GOT3 (cell line): Measurements from ENCODE around the gene TMEM225B.
"Not testable (repeated sequence)": the region's sequence is repeated elsewhere in the genome, so short reads cannot be mapped to it uniquely, and the experiment has no call there.

Source experiments
- DNase-seq: peaks from one replicate; lab custom pipeline; 2025; ENCODE audit warnings: mixed read lengths; lab: John Stamatoyannopoulos, UW

TMEM225B gene

GRCh38 chr7:99579281-99579955 is 18.6 kb upstream of the TMEM225B start:
- DNase-seq, result no peak

- no peak for DNase-seq
Measured at GRCh38 chr7:99579956-99580777, 17.9 kb upstream of the TMEM225B start.

- not testable (repeated sequence) for DNase-seq
Measured at GRCh38 chr7:99580778-99581332, 17.2 kb upstream of the TMEM225B start.

DNA sequence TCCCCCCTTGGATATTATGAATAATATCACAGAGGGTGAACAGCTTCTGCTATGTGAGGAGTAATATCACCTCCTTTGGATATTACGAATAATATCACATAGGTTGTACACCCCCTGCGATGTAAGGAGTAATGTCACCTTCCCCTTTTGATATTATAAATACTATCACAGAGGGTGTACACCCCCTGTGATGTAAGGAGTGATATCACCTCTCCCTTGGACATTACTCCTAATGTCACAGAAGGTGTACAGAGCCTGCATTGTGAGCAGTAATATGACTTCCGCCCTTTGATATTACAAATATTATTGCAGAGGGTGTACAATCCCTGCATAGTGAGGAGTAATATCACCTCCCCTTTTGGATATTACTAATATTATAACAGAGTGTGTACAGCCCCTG is 9.2 kb upstream of the TMEM225B start:
- no peak for DNase-seq

DNA sequence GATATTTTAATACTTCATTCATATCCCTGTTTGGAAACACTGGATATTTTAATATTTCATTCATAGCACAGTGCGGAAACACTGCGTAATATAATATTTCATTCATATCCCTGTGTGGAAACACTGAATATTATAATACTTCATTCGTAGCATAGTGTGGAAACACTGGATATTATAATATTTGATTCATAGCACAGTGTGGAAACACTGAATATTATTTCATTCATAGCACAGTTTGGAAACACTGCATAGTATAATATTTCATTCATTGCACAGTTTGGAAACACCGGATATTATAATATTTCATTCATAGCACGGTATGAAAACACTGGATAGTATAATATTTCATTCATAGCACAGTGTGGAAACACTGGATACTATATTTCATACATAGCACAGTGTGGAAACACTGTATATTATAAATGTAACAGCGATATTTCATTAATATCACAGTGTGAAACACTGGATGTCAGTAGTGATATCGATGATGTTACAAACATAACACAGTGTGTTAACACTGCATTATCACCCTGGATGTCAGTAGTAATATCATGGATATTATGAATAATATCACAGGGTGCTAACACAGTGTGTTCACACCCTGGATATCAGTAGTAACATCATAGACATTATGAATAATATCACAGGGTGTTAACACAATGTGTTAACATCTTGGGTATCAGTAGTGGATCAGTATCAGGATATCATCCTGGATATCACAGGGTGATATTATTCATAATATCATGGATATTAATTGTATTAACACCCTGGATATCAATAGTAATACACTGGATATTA is 2.9 kb upstream of the TMEM225B start:
- no peak for DNase-seq

- DNase-seq, result no peak
Measured at GRCh38 chr7:99596408-99596955, 1.6 kb upstream of the TMEM225B start.

DNA sequence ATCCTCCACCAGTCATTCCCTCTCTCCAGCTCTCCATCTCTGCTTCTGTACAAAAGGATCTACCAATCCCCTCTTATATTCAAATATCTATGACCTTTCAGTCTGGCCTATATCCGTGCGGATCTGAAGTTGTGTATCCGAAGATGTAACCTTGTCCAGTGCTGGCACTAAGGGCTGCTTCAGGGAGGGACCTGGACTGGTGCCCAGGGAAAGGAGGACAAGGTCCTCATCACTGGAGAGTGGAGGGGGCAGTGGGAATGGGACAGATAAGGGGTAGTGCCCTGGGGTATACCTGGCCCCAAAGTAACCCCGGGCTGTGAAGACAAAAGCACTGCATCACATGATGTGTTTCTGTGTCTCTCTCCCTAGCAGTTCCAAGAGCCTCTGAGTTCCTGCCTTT is 1.8 kb downstream of the TMEM225B start:
- DNase-seq, result no peak

GRCh38 chr7:99601656-99602310 is 3.7 kb downstream of the TMEM225B start:
- DNase-seq, result no peak

DNA sequence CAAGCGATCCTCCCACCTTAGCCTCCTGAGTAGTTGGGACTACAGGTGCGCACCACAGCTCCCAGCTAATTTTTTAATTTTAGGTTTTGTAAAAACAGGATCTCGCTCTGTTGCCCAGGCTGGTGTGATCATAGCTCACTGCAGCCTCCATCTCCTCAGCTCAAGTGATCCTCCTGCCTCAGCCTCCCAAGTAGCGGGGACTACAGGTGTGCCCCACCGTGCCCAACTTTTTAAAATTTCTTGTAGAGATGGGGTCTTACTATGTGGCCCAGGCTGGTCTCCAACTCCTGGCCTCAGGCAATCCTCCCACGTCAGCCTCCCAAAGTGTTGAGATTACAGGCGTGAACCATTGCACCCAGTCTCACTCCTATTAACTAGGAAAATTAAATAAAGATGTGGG is 7.5 kb downstream of the TMEM225B start:
- DNase-seq, result no peak

GRCh38 chr7:99606531-99606930 is 8.5 kb downstream of the TMEM225B start:
- no peak for DNase-seq

DNA sequence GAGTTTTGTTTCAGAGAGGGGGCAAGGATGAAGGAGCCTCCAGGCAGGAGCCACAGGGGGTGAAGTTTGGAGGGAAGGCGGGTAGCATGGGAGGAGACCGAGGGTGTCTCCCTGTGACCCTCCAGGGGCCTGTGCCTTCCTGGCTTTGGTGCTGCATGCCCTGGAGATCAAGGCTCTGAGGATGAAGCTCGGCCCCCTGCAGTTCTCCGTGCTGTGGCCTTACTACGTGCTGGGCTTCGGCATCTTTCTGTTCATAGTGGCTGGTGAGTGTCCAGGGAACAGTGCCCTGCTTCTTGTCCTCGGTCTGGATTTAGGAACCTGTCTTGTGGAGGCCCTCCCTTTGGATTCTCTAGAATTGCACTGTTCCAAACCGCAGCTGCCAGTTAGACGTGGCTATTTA is 9.5 kb downstream of the TMEM225B start:
- no peak for DNase-seq

DNA sequence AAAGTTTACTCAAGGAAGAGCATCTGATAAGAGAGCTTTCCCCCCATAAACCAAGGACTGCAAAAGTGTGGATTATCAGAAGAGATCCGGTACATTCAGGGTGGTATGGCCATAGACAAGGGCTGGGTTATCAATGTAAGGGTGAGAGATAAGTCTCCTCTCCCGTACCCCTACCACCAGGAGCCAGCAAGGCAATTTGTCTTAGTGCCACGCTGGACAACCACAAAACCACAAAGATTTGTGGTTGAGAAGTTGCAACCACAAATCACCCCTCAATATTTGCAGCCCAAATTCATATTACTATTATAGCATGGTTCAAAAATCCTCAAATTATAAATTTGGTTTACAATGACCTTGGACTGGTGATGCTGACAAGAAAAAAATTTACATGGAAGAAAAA is 16.4 kb downstream of the TMEM225B start:
- no peak for DNase-seq

DNA sequence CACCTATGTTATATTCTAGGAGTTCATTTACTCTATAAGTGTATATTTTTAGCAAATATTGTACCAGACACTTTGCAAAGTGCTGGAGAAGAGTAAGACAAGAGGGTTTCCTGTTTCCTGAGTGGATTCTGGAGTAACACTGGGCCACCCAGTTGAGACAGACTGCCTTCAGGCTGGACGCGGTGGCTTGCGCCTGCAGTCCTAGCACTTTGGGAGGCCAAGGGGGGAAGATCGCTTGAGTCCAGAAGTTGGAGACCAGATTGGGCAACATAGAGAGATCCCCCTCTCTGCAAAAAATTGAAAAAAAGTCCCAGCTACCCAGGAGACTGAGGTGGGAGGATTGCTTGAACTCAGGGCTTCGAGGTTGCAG is 17.9 kb downstream of the TMEM225B start:
- no peak for DNase-seq

GRCh38 chr7:99616359-99617191 is 18.5 kb downstream of the TMEM225B start, which contains the start of gene ZSCAN25:
TSS of gene ZSCAN25 (plus strand) at chr7:99616946. CDS start at chr7:99619607, 2,661 bp downstream.
- peak; percentile 57 for DNase-seq

- no peak for DNase-seq
Measured at GRCh38 chr7:99617192-99617781, 19.2 kb downstream of the TMEM225B start.

- no peak for DNase-seq
Measured at GRCh38 chr7:99618726-99619125, 20.7 kb downstream of the TMEM225B start.

DNA sequence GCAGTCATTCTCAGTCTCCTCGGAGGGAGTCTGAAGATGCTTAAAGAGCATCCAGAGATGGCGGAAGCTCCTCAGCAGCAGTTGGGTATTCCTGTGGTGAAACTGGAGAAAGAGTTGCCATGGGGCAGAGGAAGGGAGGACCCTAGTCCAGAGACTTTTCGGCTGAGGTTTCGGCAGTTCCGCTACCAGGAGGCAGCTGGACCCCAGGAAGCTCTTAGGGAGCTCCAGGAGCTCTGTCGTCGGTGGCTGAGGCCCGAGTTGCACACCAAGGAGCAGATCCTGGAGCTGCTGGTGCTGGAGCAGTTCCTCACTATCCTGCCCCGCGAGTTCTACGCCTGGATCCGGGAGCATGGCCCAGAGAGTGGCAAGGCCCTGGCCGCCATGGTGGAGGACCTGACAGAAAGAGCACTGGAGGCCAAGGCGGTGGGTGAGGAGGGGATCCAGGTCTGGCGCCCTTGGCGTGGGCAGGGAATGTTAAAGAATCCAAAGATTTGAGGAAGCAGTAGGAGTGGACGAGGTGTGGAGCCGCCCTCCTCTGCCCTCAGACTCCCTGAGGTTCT is 21.6 kb downstream of the TMEM225B start:
- DNase-seq, result no peak

DNA sequence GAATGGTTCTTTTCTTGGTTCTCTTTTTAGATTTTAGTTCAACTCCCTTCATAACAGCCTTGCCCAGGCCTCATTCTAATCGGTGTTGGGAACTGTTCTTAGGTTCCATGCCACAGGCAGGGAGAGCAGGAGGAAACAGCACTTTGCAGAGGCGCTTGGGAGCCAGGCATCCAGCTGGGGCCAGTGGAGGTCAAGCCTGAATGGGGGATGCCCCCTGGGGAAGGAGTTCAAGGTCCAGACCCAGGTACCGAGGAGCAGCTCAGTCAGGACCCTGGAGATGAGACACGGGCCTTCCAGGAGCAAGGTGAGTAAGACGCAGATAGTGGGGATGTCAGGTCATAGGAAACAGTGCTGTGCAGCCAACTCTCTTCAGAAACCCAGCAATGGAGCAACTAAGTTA is 23.2 kb downstream of the TMEM225B start:
- no peak for DNase-seq

- DNase-seq, result no peak
Measured at GRCh38 chr7:99622596-99622995, 24.5 kb downstream of the TMEM225B start.
